H9 (cell line): ENCODE data around the gene SWI5. TPM values are rescaled to one million over a fixed set of nuclear protein-coding genes. Genes with fewer than 3 reads are reported as not detected.

Experiments
- DNase-seq: peaks from one replicate; pipeline ENCODE4 v3.0.0-alpha.2; 2017
- H2AFZ ChIP-seq: one replicate; pipeline ENCODE4 v1.6.1; 2013; ENCODE audit warnings: mild to moderate bottlenecking, low read length, control low read depth, moderate library complexity
- H2AK5ac ChIP-seq: 2 replicates; pipeline ENCODE4 v1.6.1; 2013; ENCODE audit warnings: low read length, control low read depth, mixed read lengths; ENCODE audit not compliant: insufficient read length
- H2BK120ac ChIP-seq: one replicate; pipeline ENCODE4 v1.6.1; 2013; ENCODE audit warnings: low read depth, mild to moderate bottlenecking, low read length, control low read depth, inconsistent platforms; ENCODE audit not compliant: poor library complexity, severe bottlenecking
- H2BK12ac ChIP-seq: 2 replicates; pipeline ENCODE4 v1.6.1; 2013; ENCODE audit warnings: low read length, control low read depth, mixed read lengths, low read depth; ENCODE audit not compliant: insufficient read length
- H2BK15ac ChIP-seq: 2 replicates; pipeline ENCODE4 v1.6.1; 2013; ENCODE audit warnings: low read depth, low read length, control low read depth
- H2BK20ac ChIP-seq: one replicate; pipeline ENCODE4 v1.6.1; 2013; ENCODE audit warnings: low read depth, mild to moderate bottlenecking, low read length, control low read depth, inconsistent platforms; ENCODE audit not compliant: poor library complexity, severe bottlenecking
- H2BK5ac ChIP-seq: 2 replicates; pipeline ENCODE4 v1.6.1; 2013; ENCODE audit warnings: low read length, control low read depth, mixed read lengths; ENCODE audit not compliant: insufficient read length
- H3K14ac ChIP-seq: 2 replicates; pipeline ENCODE4 v1.6.1; 2013; ENCODE audit warnings: low read length, control low read depth; ENCODE audit not compliant: insufficient read depth
- H3K18ac ChIP-seq: 2 replicates; pipeline ENCODE4 v1.6.1; 2013; ENCODE audit warnings: low read depth, mild to moderate bottlenecking, mixed read lengths, low read length, control low read depth; ENCODE audit not compliant: insufficient read length
- H3K23ac ChIP-seq: 2 replicates; pipeline ENCODE4 v1.6.1; 2013; ENCODE audit warnings: low read length, control low read depth, mixed read lengths, low read depth; ENCODE audit not compliant: insufficient read length
- H3K23me2 ChIP-seq: 2 replicates; pipeline ENCODE4 v1.6.1; 2013; ENCODE audit warnings: low read depth, mild to moderate bottlenecking, mixed read lengths, low read length, control low read depth; ENCODE audit not compliant: insufficient read length, poor library complexity, severe bottlenecking
- H3K27ac ChIP-seq: 2 replicates; pipeline ENCODE4 v1.5.1; 2013; ENCODE audit warnings: low read length, control low read depth, mixed read lengths, low read depth; ENCODE audit not compliant: insufficient read length
- H3K27me3 ChIP-seq: 2 replicates; pipeline ENCODE4 v1.6.1; 2013; ENCODE audit warnings: low read length, control low read depth, inconsistent platforms; ENCODE audit not compliant: insufficient read depth
- H3K4ac ChIP-seq: 2 replicates; pipeline ENCODE4 v1.6.1; 2013; ENCODE audit warnings: low read depth, mild to moderate bottlenecking, control low read depth, inconsistent platforms, low read length, moderate library complexity
- H3K4me1 ChIP-seq: 2 replicates; pipeline ENCODE4 v1.6.1; 2013; ENCODE audit warnings: low read length, control low read depth, inconsistent platforms; ENCODE audit not compliant: insufficient read depth
- H3K4me2 ChIP-seq: 2 replicates; pipeline ENCODE4 v1.6.1; 2013; ENCODE audit warnings: low read length, control low read depth, mixed read lengths; ENCODE audit not compliant: insufficient read length, insufficient read depth
- H3K56ac ChIP-seq: 2 replicates; pipeline ENCODE4 v1.6.1; 2013; ENCODE audit warnings: low read depth, mild to moderate bottlenecking, mixed read lengths, low read length, control low read depth; ENCODE audit not compliant: insufficient read length
- H3K79me1 ChIP-seq: 2 replicates; pipeline ENCODE4 v1.6.1; 2013; ENCODE audit warnings: low read depth, mild to moderate bottlenecking, moderate library complexity, low read length, control low read depth, inconsistent platforms; ENCODE audit not compliant: insufficient read depth, poor library complexity, severe bottlenecking
- H3K79me2 ChIP-seq: 2 replicates; pipeline ENCODE4 v1.6.1; 2013; ENCODE audit warnings: low read length, control low read depth, inconsistent platforms; ENCODE audit not compliant: insufficient read depth
- H3K9ac ChIP-seq: 2 replicates; pipeline ENCODE4 v1.6.1; 2013; ENCODE audit warnings: low read length, control low read depth, mixed read lengths; ENCODE audit not compliant: insufficient read length; ENCODE audit errors: extremely low read depth
- H3K9me3 ChIP-seq: one replicate; pipeline ENCODE4 v1.6.1; 2013; ENCODE audit warnings: low read depth, low read length, inconsistent platforms; ENCODE audit not compliant: control insufficient read depth
- H3T11ph ChIP-seq: one replicate; pipeline ENCODE4 v1.6.1; 2013; ENCODE audit warnings: mild to moderate bottlenecking, low read length, control low read depth, inconsistent platforms
- H4K20me1 ChIP-seq: one replicate; pipeline ENCODE4 v1.6.1; 2013; ENCODE audit not compliant: control insufficient read depth, insufficient read length, insufficient read depth
- H4K5ac ChIP-seq: 2 replicates; pipeline ENCODE4 v1.6.1; 2013; ENCODE audit warnings: low read depth, mild to moderate bottlenecking, mixed read lengths, low read length, control low read depth; ENCODE audit not compliant: insufficient read length
- H4K8ac ChIP-seq: replicated peaks from 2 replicates; pipeline ENCODE4 v1.6.1; 2013; ENCODE audit warnings: low read length, control low read depth, mixed read lengths, low read depth; ENCODE audit not compliant: insufficient read length
- H4K91ac ChIP-seq: 2 replicates; pipeline ENCODE4 v1.6.1; 2013; ENCODE audit warnings: low read depth, mild to moderate bottlenecking, moderate library complexity, mixed read lengths, low read length, control low read depth; ENCODE audit not compliant: insufficient read length
- H3K27ac Mint-ChIP-seq, 3 experiments: 2 replicates in 2 of 3; 3 replicates in 1 of 3; pipeline ENCODE4 v1.8.0; 2020 to 2021; ENCODE audit warnings: mixed read lengths in 3 of 3, mild to moderate bottlenecking in 1 of 3, moderate library complexity in 1 of 3
- H3K27me3 Mint-ChIP-seq: 2 replicates; pipeline ENCODE4 v1.8.0; 2021; ENCODE audit warnings: low read depth, mild to moderate bottlenecking, moderate library complexity, mixed read lengths
- H3K36me3 Mint-ChIP-seq, 3 experiments: 2 replicates in 2 of 3; 3 replicates in 1 of 3; pipeline ENCODE4 v1.8.0; 2020 to 2021; ENCODE audit warnings: low read depth in 3 of 3, mixed read lengths in 3 of 3; ENCODE audit not compliant: insufficient read depth in 1 of 3
- H3K4me1 Mint-ChIP-seq, 2 experiments: 2 replicates each; pipeline ENCODE4 v1.8.0; 2020; ENCODE audit warnings: mixed read lengths in 2 of 2
- H3K4me3 Mint-ChIP-seq, 2 experiments: 2 replicates in 1 of 2; 3 replicates in 1 of 2; pipeline ENCODE4 v1.8.0; 2020 to 2021; ENCODE audit warnings: mild to moderate bottlenecking in 2 of 2, mixed read lengths in 2 of 2, moderate library complexity in 1 of 2
- H3K9me3 Mint-ChIP-seq, 2 experiments: 2 replicates in 1 of 2; 3 replicates in 1 of 2; pipeline ENCODE4 v1.8.0; 2020; ENCODE audit warnings: mild to moderate bottlenecking in 2 of 2, mixed read lengths in 2 of 2, moderate library complexity in 1 of 2
- CTCF ChIP-seq: fragments of 200-600 bp; sonication (generic); conservative IDR thresholded peaks from 3 replicates; pipeline ENCODE4 v1.8.0; 2021; ENCODE audit warnings: antibody characterized with exemption, mild to moderate bottlenecking
- WGBS: extraction: QIAGEN DNeasy Blood & Tissue Kit; methylation state at CpG from one replicate; pipeline ENCODE4 v1.1.7; 2013; ENCODE audit warnings: missing lambda C conversion rate, low lambda C conversion rate, mixed read lengths; ENCODE audit not compliant: insufficient read length; ENCODE audit errors: extremely low coverage; 5-methylcytosine and 5-hydroxymethylcytosine counted together
- total RNA-seq: library from RNA; stranded (reverse); gene quantifications from 2 replicates; pipeline ENCODE4 v1.2.1, GENCODE V29; 2021

SWI5 gene
- total RNA-seq, 1 experiment from 2014 or later: 25.6 TPM

GRCh38 chr9:128304136-128304970 is 28.3 kb downstream of the SWI5 start:
- H3K23me2 ChIP-seq: no peaks in the 10 kb centered on the region

More at GRCh38 chr9:128304136-128304970, 28.3 kb downstream of the SWI5 start:
- no peak overlapping the region for H2BK120ac ChIP-seq
- Mint-ChIP-seq H3K9me3 (no peaks in the 10 kb centered on the region; a peak in 1 of 5 replicates), H3K27me3 (peaks cover 2% of the 10 kb centered on the region; the same call in 1 of the 2 replicates), H3K27ac (no peak overlapping the region; a peak in 1 of 7 replicates), H3K4me1 (no peaks in the 10 kb centered on the region; a peak in 1 of 4 replicates), H3K36me3 (peaks cover 10 to 16% (median 14%) of the 10 kb centered on the region in 3 experiments), H3K4me3 (no peak overlapping the region)
- no peak overlapping the region for H2AK5ac ChIP-seq
- no peak overlapping the region for H4K91ac ChIP-seq
- no peak overlapping the region for H2BK20ac ChIP-seq
- H4K8ac ChIP-seq: no peak overlapping the region
- H2AFZ ChIP-seq: no peak overlapping the region
- DNase-seq: no peak
- no peak overlapping the region for H2BK5ac ChIP-seq
- no peak overlapping the region for H4K5ac ChIP-seq
- WGBS: no CpG with 5 or more reads among the region's 9 CpGs
- H2BK15ac ChIP-seq: no peak overlapping the region
- H3K79me2 ChIP-seq: no peaks in the 10 kb centered on the region
- H3K4ac ChIP-seq: no peak overlapping the region
- no peaks in the 10 kb centered on the region for H3K9me3 ChIP-seq
- H3K23ac ChIP-seq: no peak overlapping the region
- H3T11ph ChIP-seq: no peak overlapping the region
- H3K27me3 ChIP-seq: no peaks in the 10 kb centered on the region
- no peak overlapping the region for H3K14ac ChIP-seq
- no peaks in the 10 kb centered on the region for H3K4me1 ChIP-seq
- H2BK12ac ChIP-seq: no peak overlapping the region
- no peak overlapping the region for H3K9ac ChIP-seq
- no peak overlapping the region for H3K56ac ChIP-seq
- H3K79me1 ChIP-seq: no peaks in the 10 kb centered on the region
- no peak overlapping the region for H3K4me2 ChIP-seq
- no peak overlapping the region for H3K18ac ChIP-seq
- H4K20me1 ChIP-seq: no peaks in the 10 kb centered on the region
- TF ChIP-seq CTCF: no peak
- H3K27ac ChIP-seq: no peak overlapping the region
